ENCODE measurements around the gene RNF157. TPM values are rescaled to one million over a fixed set of nuclear protein-coding genes. Genes with fewer than 3 reads are reported as not detected.

The RNF157 gene
- total and polyA plus RNA-seq, 10 of the 15 experiments (the other 5 are each of a cell fraction or from before 2014, with no cell fraction given) = 1.4 to 15.9 (median 9.6) TPM

DNA sequence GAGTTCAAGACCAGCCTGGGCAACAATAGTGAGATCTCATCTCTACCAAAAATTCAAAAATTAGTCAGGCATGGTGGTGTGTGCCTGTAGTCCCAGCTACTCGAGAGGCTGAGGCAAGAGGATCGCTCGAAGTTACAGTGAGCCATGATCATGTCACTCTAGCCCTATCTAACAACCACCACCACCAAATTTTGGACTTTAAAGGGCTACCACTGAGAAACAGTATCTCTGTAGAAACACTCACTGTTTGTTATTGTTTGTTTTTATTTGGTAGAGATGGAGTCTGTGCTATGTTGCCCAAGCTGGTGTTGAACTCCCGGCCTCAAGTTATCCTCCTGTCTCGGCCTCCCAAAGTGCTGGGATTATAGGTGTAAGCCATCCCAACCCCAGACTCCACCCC, 23.6 kb upstream of the RNF157 start:
- ChIA-PET RAD21 (ENCODE audit: unreplicated experiment) (interaction anchor here (0.6 to 18.5 kb wide), 16 partner anchors 10 to 473 kb away, joined by 3 to 419 read pairs (median 6); partner anchors contain the start of genes PRPSAP1 and SRSF2), POLR2A (interaction anchor here (0.6 to 17.9 kb wide), 12 partner anchors 8 to 479 kb away, joined by 3 to 427 read pairs (median 8); partner anchors contain the start of genes RNF157, UNK and WBP2), CTCF (interaction anchor here (0.7 to 7.9 kb wide), 14 partner anchors 9 to 250 kb away, joined by 3 to 82 read pairs (median 7); no protein-coding TSS in a partner anchor), SMC1A (ENCODE audit: uncharacterized antibody, unreplicated experiment) (interaction anchor here (0.5 to 8.3 kb wide), 17 partner anchors 9 to 160 kb away, joined by 3 to 226 read pairs (median 7); partner anchors contain the start of gene EXOC7)
- Histone ChIP-seq H3K9me3 (replicated peaks; ENCODE audit: control insufficient read depth, insufficient read depth, low read length) (no peaks in the 10 kb centered on the region), H3K27me3 (replicated peaks in 1 of 2; ENCODE audit: control insufficient read depth in 2 of 2, insufficient read depth in 2 of 2, low read length in 1 of 2) (no peaks in the 10 kb centered on the region), H3K27ac (ENCODE audit: control insufficient read depth, insufficient read depth) (peak overlapping the region; percentile 87), H4K20me1 (ENCODE audit: control insufficient read depth, insufficient read depth) (no peaks in the 10 kb centered on the region), H2AFZ (ENCODE audit: control insufficient read depth, low read depth, low read length) (no peak overlapping the region), H3K4me3 (peak overlapping the region; percentile 64), H3K9ac (ENCODE audit: control insufficient read depth, insufficient read depth, low read length) (peak overlapping the region; percentile 66), H3K4me2 (ENCODE audit: control insufficient read depth, insufficient read depth) (peak overlapping the region; percentile 44), H3K4me1 (ENCODE audit: control insufficient read depth, insufficient read depth, low read length) (peaks cover 45% of the 10 kb centered on the region), H3K79me2 (ENCODE audit: control insufficient read depth, insufficient read depth, low read length) (peaks cover 38% of the 10 kb centered on the region), H3K36me3 (ENCODE audit: control insufficient read depth in 2 of 2, insufficient read depth in 2 of 2, low read length in 1 of 2) (no peaks in the 10 kb centered on the region)
- intact Hi-C loops (cut with micrococcal nuclease; ENCODE audit: unreplicated experiment) = loop anchor here (1.0 to 10.0 kb wide), 4 partner anchors 12 to 479 kb away; partner anchors contain the start of gene UNK
- FAIRE-seq = no peak
- BruUV-seq (replicated peaks) = no TSS peak
- in situ Hi-C loops (cut with MboI) = loop anchor here (5.0 to 25.0 kb wide), 4 partner anchors 77 to 1898 kb away; partner anchors contain the start of genes SYNGR2 and UNK
- ATAC-seq = no peak
- no peak for DNase-seq (ENCODE audit: low read depth, low spot score)
- TF ChIP-seq HDGF (IDR thresholded peaks at IDR 0.05) = peak; percentile 36; the same call in 1 of the 2 replicates
- TF ChIP-seq MXI1 (IDR thresholded peaks at IDR 0.05; ENCODE audit: low read depth, low read length) = no peak
- WGBS (ENCODE audit: insufficient coverage, insufficient replicate concordance, low lambda C conversion rate, missing lambda C conversion rate) = 77% methylated on average over 5 of the region's 5 CpGs

DNA sequence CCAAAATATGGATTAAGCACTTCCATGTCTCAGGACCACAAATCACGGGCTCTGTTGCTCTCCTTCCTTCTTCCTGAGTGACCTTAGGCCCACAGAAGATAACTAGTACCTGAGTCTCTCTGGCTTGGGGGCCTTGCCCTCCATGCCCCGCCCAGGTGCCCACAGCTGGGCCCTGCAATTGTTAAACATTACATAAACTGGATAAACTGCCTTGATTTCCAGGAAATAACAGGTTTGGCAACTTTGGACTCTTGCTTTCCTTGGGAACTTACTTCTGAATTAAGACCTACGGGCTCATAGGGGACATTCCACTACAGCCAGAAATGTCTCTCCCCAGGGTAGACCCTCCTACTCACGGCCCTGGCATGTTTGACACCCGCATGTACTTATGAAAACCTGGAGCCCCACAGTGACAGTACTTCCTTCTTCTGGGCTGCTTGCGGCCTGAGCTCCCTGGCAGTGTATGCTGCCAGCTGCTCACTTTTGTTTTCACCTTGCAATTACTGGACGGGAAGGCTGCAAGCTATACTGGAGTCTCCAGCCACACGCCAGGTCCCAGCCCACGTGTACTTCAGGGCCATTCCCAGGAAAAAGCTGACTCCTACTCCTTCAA, 22.5 kb upstream of the RNF157 start:
- ChIA-PET POLR2A (interaction anchor here (2.0 to 17.9 kb wide), 6 partner anchors 9 to 77 kb away, joined by 12 to 427 read pairs (median 52); partner anchors contain the start of gene RNF157), CTCF (interaction anchor here (0.7 to 7.9 kb wide), 16 partner anchors 8 to 249 kb away, joined by 3 to 82 read pairs (median 7); no protein-coding TSS in a partner anchor), RAD21 (ENCODE audit: unreplicated experiment) (interaction anchor here (0.6 to 18.5 kb wide), 19 partner anchors 10 to 1211 kb away, joined by 3 to 419 read pairs (median 5); partner anchors contain the start of gene PRPSAP1), SMC1A (ENCODE audit: uncharacterized antibody, unreplicated experiment) (interaction anchor here (0.6 to 8.3 kb wide), 17 partner anchors 10 to 159 kb away, joined by 3 to 226 read pairs (median 7); partner anchors contain the start of gene EXOC7)
- Histone ChIP-seq H4K20me1 (ENCODE audit: control insufficient read depth, insufficient read depth) (no peaks in the 10 kb centered on the region), H3K79me2 (ENCODE audit: control insufficient read depth, insufficient read depth, low read length) (peaks cover 27% of the 10 kb centered on the region), H3K27ac (ENCODE audit: control insufficient read depth, insufficient read depth) (peak overlapping the region; percentile 87), H3K4me2 (ENCODE audit: control insufficient read depth, insufficient read depth) (peak overlapping the region; percentile 44), H3K9me3 (replicated peaks; ENCODE audit: control insufficient read depth, insufficient read depth, low read length) (no peaks in the 10 kb centered on the region), H3K4me3 (no peak overlapping the region; the same call in 1 of the 2 replicates), H3K27me3 (replicated peaks in 1 of 2; ENCODE audit: control insufficient read depth in 2 of 2, insufficient read depth in 2 of 2, low read length in 1 of 2) (no peaks in the 10 kb centered on the region), H2AFZ (ENCODE audit: control insufficient read depth, low read depth, low read length) (peak overlapping the region; percentile 56), H3K36me3 (ENCODE audit: control insufficient read depth in 2 of 2, insufficient read depth in 2 of 2, low read length in 1 of 2) (no peaks in the 10 kb centered on the region), H3K9ac (ENCODE audit: control insufficient read depth, insufficient read depth, low read length) (peak overlapping the region; percentile 66), H3K4me1 (ENCODE audit: control insufficient read depth, insufficient read depth, low read length) (peaks cover 40% of the 10 kb centered on the region)
- WGBS (ENCODE audit: insufficient coverage, insufficient replicate concordance, low lambda C conversion rate, missing lambda C conversion rate) = 2% methylated on average over 9 of the region's 9 CpGs
- ATAC-seq (peak; percentile 49), DNase-seq (ENCODE audit: low read depth, low spot score) (no peak), FAIRE-seq (no peak)
- no TSS peak for BruUV-seq (replicated peaks)
- in situ Hi-C loops (cut with MboI) = loop anchor here (5.0 to 25.0 kb wide), 4 partner anchors 76 to 1899 kb away; partner anchors contain the start of genes SYNGR2 and UNK
- intact Hi-C loops (cut with micrococcal nuclease; ENCODE audit: unreplicated experiment) = loop anchor here (1.0 to 10.0 kb wide), 2 partner anchors 11 to 478 kb away; partner anchors contain the start of gene UNK
- TF ChIP-seq MXI1 (IDR thresholded peaks at IDR 0.05; ENCODE audit: low read depth, low read length) (no peak), SP1 (IDR thresholded peaks at IDR 0.05; ENCODE audit: low read depth, low read length) (peak; percentile 42), MEF2B (IDR thresholded peaks at IDR 0.05; ENCODE audit: partially characterized antibody, poor library complexity, severe bottlenecking) (peak; percentile 56), FOS (IDR thresholded peaks at IDR 0.05; ENCODE audit: borderline replicate concordance, extremely low read depth, insufficient read length) (no peak), IKZF2 (IDR thresholded peaks at IDR 0.05) (peak; percentile 69 to 77), TARDBP (IDR thresholded peaks at IDR 0.05; ENCODE audit: borderline replicate concordance) (no peak), POLR2AphosphoS5 (IDR thresholded peaks at IDR 0.05; ENCODE audit: low read length) (0 out of 2 replicates have a peak, but pooled peaks have one; percentile 37)
- TF ChIP-seq, protein P1, sequence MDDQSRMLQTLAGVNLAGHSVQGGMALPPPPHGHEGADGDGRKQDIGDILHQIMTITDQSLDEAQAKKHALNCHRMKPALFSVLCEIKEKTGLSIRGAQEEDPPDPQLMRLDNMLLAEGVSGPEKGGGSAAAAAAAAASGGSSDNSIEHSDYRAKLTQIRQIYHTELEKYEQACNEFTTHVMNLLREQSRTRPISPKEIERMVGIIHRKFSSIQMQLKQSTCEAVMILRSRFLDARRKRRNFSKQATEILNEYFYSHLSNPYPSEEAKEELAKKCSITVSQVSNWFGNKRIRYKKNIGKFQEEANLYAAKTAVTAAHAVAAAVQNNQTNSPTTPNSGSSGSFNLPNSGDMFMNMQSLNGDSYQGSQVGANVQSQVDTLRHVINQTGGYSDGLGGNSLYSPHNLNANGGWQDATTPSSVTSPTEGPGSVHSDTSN (IDR thresholded peaks at IDR 0.05; ENCODE audit: insufficient replicate concordance, low read depth, low read length) = peak; percentile 38
- TF ChIP-seq, protein P2, sequence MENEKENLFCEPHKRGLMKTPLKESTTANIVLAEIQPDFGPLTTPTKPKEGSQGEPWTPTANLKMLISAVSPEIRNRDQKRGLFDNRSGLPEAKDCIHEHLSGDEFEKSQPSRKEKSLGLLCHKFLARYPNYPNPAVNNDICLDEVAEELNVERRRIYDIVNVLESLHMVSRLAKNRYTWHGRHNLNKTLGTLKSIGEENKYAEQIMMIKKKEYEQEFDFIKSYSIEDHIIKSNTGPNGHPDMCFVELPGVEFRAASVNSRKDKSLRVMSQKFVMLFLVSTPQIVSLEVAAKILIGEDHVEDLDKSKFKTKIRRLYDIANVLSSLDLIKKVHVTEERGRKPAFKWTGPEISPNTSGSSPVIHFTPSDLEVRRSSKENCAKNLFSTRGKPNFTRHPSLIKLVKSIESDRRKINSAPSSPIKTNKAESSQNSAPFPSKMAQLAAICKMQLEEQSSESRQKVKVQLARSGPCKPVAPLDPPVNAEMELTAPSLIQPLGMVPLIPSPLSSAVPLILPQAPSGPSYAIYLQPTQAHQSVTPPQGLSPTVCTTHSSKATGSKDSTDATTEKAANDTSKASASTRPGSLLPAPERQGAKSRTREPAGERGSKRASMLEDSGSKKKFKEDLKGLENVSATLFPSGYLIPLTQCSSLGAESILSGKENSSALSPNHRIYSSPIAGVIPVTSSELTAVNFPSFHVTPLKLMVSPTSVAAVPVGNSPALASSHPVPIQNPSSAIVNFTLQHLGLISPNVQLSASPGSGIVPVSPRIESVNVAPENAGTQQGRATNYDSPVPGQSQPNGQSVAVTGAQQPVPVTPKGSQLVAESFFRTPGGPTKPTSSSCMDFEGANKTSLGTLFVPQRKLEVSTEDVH (IDR thresholded peaks at IDR 0.05; ENCODE audit: low read depth, partially characterized antibody) = no peak

All from GM12878 (cell line).